GM12875 (cell line): ENCODE measurements around the gene CNTN4.

Experiments
- H3K4me3 ChIP-seq: one replicate; pipeline ENCODE4 v1.5.1; 2011; ENCODE audit warnings: low read depth, low read length, control low read depth
- CTCF ChIP-seq: IDR thresholded peaks from 2 replicates; pipeline ENCODE4 v1.5.1; 2011; ENCODE audit warnings: low read depth, mild to moderate bottlenecking, control low read depth, inconsistent platforms, low read length, moderate library complexity, borderline replicate concordance; ENCODE audit not compliant: insufficient read depth

Gene CNTN4

GRCh38 chr3:3087716-3088465 lies 989.2 kb downstream of the CNTN4 start:
- no peak for TF ChIP-seq CTCF
- no peak overlapping the region for H3K4me3 ChIP-seq

GRCh38 chr3:3089017-3089416 lies 990.4 kb downstream of the CNTN4 start:
- peak; percentile 36; the same call in 1 of the 2 replicates for TF ChIP-seq CTCF
- H3K4me3 ChIP-seq = no peak overlapping the region

- TF ChIP-seq CTCF = no peak
- no peak overlapping the region for H3K4me3 ChIP-seq
Measured at GRCh38 chr3:3097958-3098357, 999.3 kb downstream of the CNTN4 start.

- no peak overlapping the region for H3K4me3 ChIP-seq
- no peak for TF ChIP-seq CTCF
Measured at GRCh38 chr3:3101660-3102458, 1003.2 kb downstream of the CNTN4 start.

GRCh38 chr3:3102751-3103150 lies 1004.1 kb downstream of the CNTN4 start:
- H3K4me3 ChIP-seq = no peak overlapping the region
- TF ChIP-seq CTCF = no peak

GRCh38 chr3:3105246-3105645 lies 1006.6 kb downstream of the CNTN4 start:
- H3K4me3 ChIP-seq = no peak overlapping the region
- no peak for TF ChIP-seq CTCF
